Stomach (tissue), 4 donors: Measurements from ENCODE around the gene AKAP9.

Experiments used
- CTCF ChIP-seq, 7 experiments: fragments of 450-650 bp in 4 of 7; fragments of 200-600 bp in 3 of 7; sonication (generic) in 3 of 7; IDR thresholded peaks; one replicate each; pipeline ENCODE4 v1.5.1; 2016 to 2019; ENCODE audit warnings: antibody characterized with exemption in 7 of 7, control low read depth in 2 of 7, mild to moderate bottlenecking in 1 of 7
- EP300 ChIP-seq: sonication (generic); formaldehyde crosslinking; IDR thresholded peaks from one replicate; pipeline ENCODE4 v1.6.1; 2017; ENCODE audit warnings: antibody characterized with exemption
- POLR2A ChIP-seq, 4 donors: fragments of 450-650 bp; IDR thresholded peaks; one replicate each; pipeline ENCODE4 v1.6.1; 2016; ENCODE audit warnings: antibody characterized with exemption in 4 of 4, control low read depth in 2 of 4, mild to moderate bottlenecking in 1 of 4, moderate library complexity in 1 of 4

- no peak for TF ChIP-seq CTCF (IDR thresholded peaks at IDR 0.05)
- no peak for TF ChIP-seq POLR2A (IDR thresholded peaks at IDR 0.05)
- no peak for TF ChIP-seq EP300
These were observed 21.8 kb downstream of the AKAP9 start for GRCh38 chr7:91962419-91962818.
